Peyer's patch (tissue), 4 donors: ENCODE results near the gene ZMIZ1. TPM values are rescaled to one million over a fixed set of nuclear protein-coding genes. Genes with fewer than 3 reads are reported as not detected.

ENCODE experiments used
- DNase-seq, 3 donors: peaks; one replicate each; pipeline ENCODE4 v3.0.0-alpha.2; 2017 to 2019
- H3K27ac ChIP-seq, 4 donors: fragments of 200-600 bp; sonication (generic); one replicate each; pipeline ENCODE4 v1.5.1; 2016 to 2019
- H3K27me3 ChIP-seq, 2 donors: fragments of 200-600 bp; sonication (generic); one replicate each; pipeline ENCODE4 v1.5.1; 2019
- H3K36me3 ChIP-seq, 3 donors: fragments of 200-600 bp; sonication (generic); one replicate each; pipeline ENCODE4 v1.5.1; 2016 to 2019
- H3K4me1 ChIP-seq, 4 donors: fragments of 200-600 bp; sonication (generic); one replicate each; pipeline ENCODE4 v1.5.1; 2016 to 2019
- H3K4me3 ChIP-seq, 4 donors: fragments of 200-600 bp; sonication (generic); 1 replicate in 3 of 4; 2 replicates in 1 of 4; pipeline ENCODE4 v1.5.1; 2016 to 2019; ENCODE audit warnings: mild to moderate bottlenecking in 1 of 4
- H3K9me3 ChIP-seq, 4 donors: fragments of 200-600 bp; sonication (generic); one replicate each; pipeline ENCODE4 v1.5.1; 2016 to 2019; ENCODE audit warnings: mild to moderate bottlenecking in 1 of 4
- POLR2A ChIP-seq, 2 donors: fragments of 450-650 bp; IDR thresholded peaks; one replicate each; pipeline ENCODE4 v1.5.1; 2017; ENCODE audit warnings: antibody characterized with exemption in 2 of 2, mild to moderate bottlenecking in 2 of 2, moderate library complexity in 2 of 2
- total RNA-seq, 4 donors: library from RNA; depleted of rRNA; stranded (reverse); fragments of >200 nt; gene quantifications; one replicate each; pipeline ENCODE4 v1.1.0, GENCODE V29; 2016
- TF ChIP-seq, protein P1 (sequence below), 6 experiments: fragments of 450-650 bp in 4 of 6; fragments of 200-600 bp in 2 of 6; sonication (generic) in 1 of 6; IDR thresholded peaks; one replicate each; pipeline ENCODE4 v1.5.1; 2017 to 2019; ENCODE audit warnings: antibody characterized with exemption in 6 of 6, mild to moderate bottlenecking in 3 of 6, moderate library complexity in 1 of 6

ZMIZ1 gene
- total RNA-seq, 4 donors from 2014 or later: 40.4 to 86.7 (median 73.2) TPM

DNA sequence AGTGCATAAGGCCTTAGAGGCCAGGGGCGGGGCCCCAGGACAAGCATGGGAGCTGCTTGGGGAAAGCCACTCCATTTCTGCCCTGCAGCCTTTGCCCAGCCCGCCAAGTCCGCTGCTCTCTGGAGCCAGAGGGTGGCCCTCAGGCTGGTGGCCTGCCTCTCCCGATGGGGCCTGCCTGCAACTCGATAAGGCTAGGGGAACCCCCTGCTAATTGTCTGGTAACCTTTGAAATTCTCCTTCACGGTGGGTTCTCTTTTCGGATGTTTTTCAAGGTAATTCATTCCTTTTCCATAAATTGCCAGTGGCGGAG, 94.9 kb downstream of the ZMIZ1 start:
- DNase-seq: no peak
- H3K27me3 ChIP-seq: no peaks in the 10 kb centered on the region
- H3K4me3 ChIP-seq: no peak overlapping the region
- TF ChIP-seq POLR2A (IDR thresholded peaks at IDR 0.05): no peak
- H3K4me1 ChIP-seq: peaks cover 0 to 29% (median 0%) of the 10 kb centered on the region in 4 donors
- no peak overlapping the region for H3K27ac ChIP-seq
- H3K36me3 ChIP-seq: peaks cover 0 to 46% (median 0%) of the 10 kb centered on the region in 3 donors
- no peaks in the 10 kb centered on the region for H3K9me3 ChIP-seq

DNA sequence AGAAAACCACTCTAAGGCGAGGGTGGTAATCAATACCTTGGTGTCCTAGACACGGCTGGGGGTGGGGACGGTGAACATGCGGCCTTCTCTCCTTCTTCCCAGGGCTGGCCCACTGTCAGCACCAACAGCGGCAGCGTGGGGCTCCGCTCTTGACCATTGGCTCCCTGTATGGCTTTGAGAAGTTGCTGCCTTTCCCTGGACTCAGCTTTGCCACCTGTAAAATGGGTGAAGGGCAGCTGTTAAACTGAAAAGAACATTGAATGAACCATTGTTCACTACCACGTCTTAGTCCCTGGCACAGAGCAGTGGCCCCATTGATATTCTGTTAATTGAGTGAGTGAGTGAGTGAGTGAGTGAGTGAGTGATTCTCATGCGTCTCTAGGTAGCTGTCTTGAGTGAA, 95.3 kb downstream of the ZMIZ1 start:
- H3K9me3 ChIP-seq: no peaks in the 10 kb centered on the region
- H3K36me3 ChIP-seq: peaks cover 0 to 49% (median 0%) of the 10 kb centered on the region in 3 donors
- TF ChIP-seq POLR2A (IDR thresholded peaks at IDR 0.05): no peak
- TF ChIP-seq, protein P1, sequence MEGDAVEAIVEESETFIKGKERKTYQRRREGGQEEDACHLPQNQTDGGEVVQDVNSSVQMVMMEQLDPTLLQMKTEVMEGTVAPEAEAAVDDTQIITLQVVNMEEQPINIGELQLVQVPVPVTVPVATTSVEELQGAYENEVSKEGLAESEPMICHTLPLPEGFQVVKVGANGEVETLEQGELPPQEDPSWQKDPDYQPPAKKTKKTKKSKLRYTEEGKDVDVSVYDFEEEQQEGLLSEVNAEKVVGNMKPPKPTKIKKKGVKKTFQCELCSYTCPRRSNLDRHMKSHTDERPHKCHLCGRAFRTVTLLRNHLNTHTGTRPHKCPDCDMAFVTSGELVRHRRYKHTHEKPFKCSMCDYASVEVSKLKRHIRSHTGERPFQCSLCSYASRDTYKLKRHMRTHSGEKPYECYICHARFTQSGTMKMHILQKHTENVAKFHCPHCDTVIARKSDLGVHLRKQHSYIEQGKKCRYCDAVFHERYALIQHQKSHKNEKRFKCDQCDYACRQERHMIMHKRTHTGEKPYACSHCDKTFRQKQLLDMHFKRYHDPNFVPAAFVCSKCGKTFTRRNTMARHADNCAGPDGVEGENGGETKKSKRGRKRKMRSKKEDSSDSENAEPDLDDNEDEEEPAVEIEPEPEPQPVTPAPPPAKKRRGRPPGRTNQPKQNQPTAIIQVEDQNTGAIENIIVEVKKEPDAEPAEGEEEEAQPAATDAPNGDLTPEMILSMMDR (IDR thresholded peaks at IDR 0.05): no peak

DNA sequence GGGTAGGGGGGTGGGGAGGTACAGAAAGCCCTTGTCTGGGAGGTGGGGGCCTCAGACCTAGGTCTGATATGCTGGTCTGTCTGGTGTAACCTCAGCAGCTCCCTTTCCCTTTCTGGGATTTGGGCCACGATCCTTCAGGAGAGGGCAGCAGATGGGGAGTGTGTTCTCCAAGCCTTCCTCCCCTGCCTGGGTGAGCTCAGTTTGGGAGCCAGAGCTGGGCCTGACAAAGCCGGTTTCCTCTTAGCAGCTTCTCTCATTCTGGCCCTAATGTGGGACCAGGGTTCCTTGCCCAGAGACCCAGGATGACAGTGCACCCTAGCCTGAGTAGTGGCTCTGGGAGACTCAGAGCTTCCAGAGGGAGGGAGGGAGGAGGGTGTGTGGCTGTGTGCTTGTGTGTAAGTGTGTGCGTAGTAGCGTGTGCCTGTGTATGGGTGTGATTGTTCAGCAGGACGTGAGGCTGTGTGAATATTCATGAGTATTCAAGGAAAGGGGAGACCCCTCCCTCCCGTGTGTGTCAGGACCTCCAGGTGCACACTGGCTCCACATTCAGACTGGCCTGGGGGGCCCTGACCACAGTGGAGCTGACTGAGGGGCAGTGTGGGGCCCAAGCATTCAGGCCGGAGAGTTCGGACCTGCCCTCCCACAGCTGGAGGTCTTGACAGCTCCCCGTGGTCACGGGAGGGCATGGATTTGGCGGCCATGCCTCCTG, 96.5 kb downstream of the ZMIZ1 start:
- no peak overlapping the region for H3K4me3 ChIP-seq
- no peaks in the 10 kb centered on the region for H3K9me3 ChIP-seq
- H3K27ac ChIP-seq: no peak overlapping the region
- peaks cover 0 to 13% (median 0%) of the 10 kb centered on the region in 4 donors for H3K4me1 ChIP-seq
- DNase-seq: no peak
- H3K27me3 ChIP-seq: no peaks in the 10 kb centered on the region
- peaks cover 0 to 54% (median 0%) of the 10 kb centered on the region in 3 donors for H3K36me3 ChIP-seq
- TF ChIP-seq, protein P1 (IDR thresholded peaks at IDR 0.05): no peak
- no peak for TF ChIP-seq POLR2A (IDR thresholded peaks at IDR 0.05)

More for the DNA sequence above, 95.3 kb downstream of the ZMIZ1 start:
- DNase-seq: no peak
- H3K4me1 ChIP-seq: peaks cover 0 to 24% (median 0%) of the 10 kb centered on the region in 4 donors
- H3K27me3 ChIP-seq: no peaks in the 10 kb centered on the region
- H3K27ac ChIP-seq: no peak overlapping the region
- no peak overlapping the region for H3K4me3 ChIP-seq

DNA sequence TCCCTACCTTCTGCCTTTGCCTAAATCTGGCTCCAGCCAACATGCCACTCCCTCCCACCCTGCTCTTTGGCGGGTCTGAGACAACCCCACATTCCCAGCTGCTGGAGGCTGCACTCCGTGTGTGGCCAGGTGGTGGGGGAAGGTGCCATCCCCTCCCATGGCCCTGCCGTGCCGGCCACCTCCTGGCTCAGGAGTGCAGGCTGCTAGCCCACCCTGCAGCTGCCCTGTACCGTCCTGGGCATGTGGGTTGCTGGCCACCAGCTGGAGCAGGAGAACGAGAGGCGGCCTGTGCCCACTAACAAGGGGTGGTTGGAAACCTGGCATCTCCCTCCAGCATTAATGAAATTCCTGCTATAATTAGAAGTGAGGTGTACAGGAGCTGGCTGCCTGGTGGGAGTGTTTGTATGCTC, 97.6 kb downstream of the ZMIZ1 start:
- no peak overlapping the region for H3K27ac ChIP-seq
- TF ChIP-seq POLR2A (IDR thresholded peaks at IDR 0.05): no peak
- TF ChIP-seq, protein P1 (IDR thresholded peaks at IDR 0.05): no peak

DNA sequence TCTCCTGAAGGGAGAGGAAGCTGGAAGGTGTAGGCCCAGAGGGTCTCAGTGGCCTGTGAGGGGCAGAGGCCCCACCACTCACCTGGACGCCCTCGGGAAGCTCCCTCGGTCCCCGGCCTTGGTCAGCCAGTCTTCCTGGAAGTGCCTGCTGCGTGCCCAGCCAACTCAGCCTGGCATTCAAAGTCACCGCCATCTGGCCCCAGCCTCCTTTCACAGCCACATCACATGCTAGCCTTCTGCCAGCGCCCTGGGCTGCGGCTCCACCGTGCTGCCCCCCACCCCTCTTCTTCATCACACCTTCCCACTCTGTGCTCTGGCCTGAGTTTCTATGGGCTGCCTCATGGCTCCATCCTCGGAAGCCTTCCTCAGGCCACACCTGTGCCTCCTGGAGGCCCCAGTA, 98.0 kb downstream of the ZMIZ1 start:
- no peak for TF ChIP-seq POLR2A (IDR thresholded peaks at IDR 0.05)
- TF ChIP-seq, protein P1 (IDR thresholded peaks at IDR 0.05): no peak
- no peaks in the 10 kb centered on the region for H3K9me3 ChIP-seq
- H3K4me1 ChIP-seq: peaks cover 0 to 4% (median 0%) of the 10 kb centered on the region in 4 donors
- no peak overlapping the region for H3K4me3 ChIP-seq
- H3K36me3 ChIP-seq: peaks cover 0 to 56% (median 0%) of the 10 kb centered on the region in 3 donors
- no peak for DNase-seq
- H3K27ac ChIP-seq: no peak overlapping the region
- H3K27me3 ChIP-seq: no peaks in the 10 kb centered on the region

More for the DNA sequence above, 97.6 kb downstream of the ZMIZ1 start:
- Histone ChIP-seq H3K4me1 (peaks cover 0 to 4% (median 0%) of the 10 kb centered on the region in 4 donors), H3K4me3 (no peak overlapping the region), H3K27me3 (no peaks in the 10 kb centered on the region), H3K9me3 (no peaks in the 10 kb centered on the region), H3K36me3 (peaks cover 0 to 54% (median 0%) of the 10 kb centered on the region in 3 donors)
- DNase-seq: no peak

DNA sequence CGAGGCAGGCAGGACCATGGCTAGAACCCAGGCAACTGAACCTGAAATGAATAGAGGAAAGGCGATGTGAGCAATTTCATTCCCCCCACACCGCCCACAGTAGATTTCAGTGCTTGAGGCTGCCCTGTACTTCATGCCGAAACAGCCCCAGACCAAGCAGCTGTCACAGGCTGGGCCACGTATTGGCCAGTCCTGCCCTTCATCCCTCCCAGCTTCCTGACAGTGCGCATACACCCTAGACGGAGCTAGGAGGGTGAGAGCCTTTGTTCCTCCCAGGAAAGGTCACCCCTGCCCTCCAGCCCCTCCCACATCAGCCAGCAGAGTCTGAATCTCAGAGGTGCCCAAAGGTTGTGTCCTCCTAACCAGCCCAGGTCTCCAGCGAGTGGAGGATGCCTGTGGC, 98.8 kb downstream of the ZMIZ1 start:
- no peaks in the 10 kb centered on the region for H3K9me3 ChIP-seq
- H3K27ac ChIP-seq: no peak overlapping the region
- peaks cover 0 to 4% (median 0%) of the 10 kb centered on the region in 4 donors for H3K4me1 ChIP-seq
- DNase-seq: no peak
- H3K27me3 ChIP-seq: no peaks in the 10 kb centered on the region
- no peak for TF ChIP-seq POLR2A (IDR thresholded peaks at IDR 0.05)
- TF ChIP-seq, protein P1 (IDR thresholded peaks at IDR 0.05): no peak
- H3K36me3 ChIP-seq: peaks cover 0 to 53% (median 0%) of the 10 kb centered on the region in 3 donors
- no peak overlapping the region for H3K4me3 ChIP-seq
